AG10803 (cell line): Measurements from ENCODE around the gene TBRG4.

Source experiments
- DNase-seq: peaks from one replicate; pipeline ENCODE4 v3.0.0; 2010; ENCODE audit warnings: low read depth
- H3K4me3 ChIP-seq: 2 replicates; pipeline ENCODE4 v1.5.1; 2011; ENCODE audit warnings: mild to moderate bottlenecking, low read length, control low read depth
- TF ChIP-seq, protein P1 (sequence below): conservative IDR thresholded peaks from 2 replicates; pipeline ENCODE4 v1.5.1; 2011; ENCODE audit warnings: mild to moderate bottlenecking, low read length, control low read depth, inconsistent platforms

The TBRG4 gene

DNA sequence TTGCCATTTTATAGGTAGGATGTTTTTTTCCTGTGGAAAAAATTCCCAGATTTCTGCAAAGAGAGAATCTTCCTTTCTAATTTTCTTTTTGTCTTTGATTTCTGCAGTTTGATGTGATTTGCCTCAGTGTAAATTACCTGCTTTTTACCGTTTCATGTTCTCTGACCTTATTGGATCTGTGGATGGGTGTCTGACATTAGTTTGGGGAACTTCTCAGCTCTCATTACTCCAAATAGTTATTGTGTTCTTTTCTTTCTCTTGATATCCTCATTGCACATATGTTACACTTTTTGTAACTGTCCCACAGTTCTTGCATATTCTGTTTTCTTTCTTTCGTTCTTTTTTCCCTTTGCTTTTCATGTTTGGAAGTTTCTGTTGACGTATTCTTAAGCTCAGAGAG, 51.2 kb downstream of the TBRG4 start:
- H3K4me3 ChIP-seq, result no peak overlapping the region
- TF ChIP-seq, protein P1, sequence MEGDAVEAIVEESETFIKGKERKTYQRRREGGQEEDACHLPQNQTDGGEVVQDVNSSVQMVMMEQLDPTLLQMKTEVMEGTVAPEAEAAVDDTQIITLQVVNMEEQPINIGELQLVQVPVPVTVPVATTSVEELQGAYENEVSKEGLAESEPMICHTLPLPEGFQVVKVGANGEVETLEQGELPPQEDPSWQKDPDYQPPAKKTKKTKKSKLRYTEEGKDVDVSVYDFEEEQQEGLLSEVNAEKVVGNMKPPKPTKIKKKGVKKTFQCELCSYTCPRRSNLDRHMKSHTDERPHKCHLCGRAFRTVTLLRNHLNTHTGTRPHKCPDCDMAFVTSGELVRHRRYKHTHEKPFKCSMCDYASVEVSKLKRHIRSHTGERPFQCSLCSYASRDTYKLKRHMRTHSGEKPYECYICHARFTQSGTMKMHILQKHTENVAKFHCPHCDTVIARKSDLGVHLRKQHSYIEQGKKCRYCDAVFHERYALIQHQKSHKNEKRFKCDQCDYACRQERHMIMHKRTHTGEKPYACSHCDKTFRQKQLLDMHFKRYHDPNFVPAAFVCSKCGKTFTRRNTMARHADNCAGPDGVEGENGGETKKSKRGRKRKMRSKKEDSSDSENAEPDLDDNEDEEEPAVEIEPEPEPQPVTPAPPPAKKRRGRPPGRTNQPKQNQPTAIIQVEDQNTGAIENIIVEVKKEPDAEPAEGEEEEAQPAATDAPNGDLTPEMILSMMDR, result no peak
- DNase-seq, result no peak

DNA sequence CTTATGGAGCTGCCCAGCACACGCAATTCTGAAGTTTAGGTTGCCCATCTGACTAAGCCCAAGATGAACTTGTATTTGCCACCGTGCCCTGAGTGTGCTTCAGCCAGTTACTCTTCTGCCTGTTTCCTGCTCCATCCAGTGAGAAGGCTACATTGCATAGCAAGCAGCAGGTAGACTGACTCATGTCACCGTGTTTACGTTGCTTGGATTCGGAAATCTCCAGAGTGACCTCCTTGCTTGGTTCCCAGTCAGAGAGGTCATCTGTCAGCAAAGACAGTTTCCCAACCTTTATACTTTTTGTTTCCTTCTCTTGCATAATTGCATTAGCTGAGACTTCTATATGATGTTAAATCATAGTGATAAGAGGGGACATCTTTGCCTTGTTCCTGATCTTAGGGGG, 53.6 kb downstream of the TBRG4 start:
- no peak overlapping the region for H3K4me3 ChIP-seq
- no peak for DNase-seq
- TF ChIP-seq, protein P1, result no peak

DNA sequence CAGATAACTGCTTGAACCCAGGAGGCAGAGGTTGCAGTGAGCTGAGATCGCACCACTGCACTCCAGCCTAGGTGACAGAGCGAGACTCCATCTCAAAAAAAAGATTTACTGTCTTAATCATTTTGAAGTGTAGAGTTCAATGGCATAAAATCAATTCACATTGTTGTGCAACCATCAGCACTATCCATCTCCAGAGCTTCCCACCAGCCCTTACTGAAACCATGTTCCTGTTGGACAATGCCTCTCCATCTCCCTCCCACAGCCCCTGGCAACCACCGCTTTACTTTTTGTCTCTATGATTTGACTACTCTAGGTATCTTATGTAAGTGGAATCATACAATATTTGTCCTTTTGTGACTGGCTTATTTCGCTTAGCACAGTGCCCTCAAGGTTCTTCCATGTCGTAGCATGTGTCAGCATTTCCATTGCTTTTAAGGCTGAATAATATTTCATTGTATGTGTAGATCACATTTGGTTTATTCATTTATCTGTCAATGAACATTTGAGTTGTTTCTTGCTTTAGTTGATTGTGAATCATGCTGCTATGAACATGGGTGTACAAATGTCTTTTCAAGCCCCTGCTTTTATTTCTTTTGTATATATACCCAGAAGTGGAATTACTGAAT, 55.8 kb downstream of the TBRG4 start:
- no peak overlapping the region for H3K4me3 ChIP-seq
- DNase-seq, result no peak
- TF ChIP-seq, protein P1, result no peak

DNA sequence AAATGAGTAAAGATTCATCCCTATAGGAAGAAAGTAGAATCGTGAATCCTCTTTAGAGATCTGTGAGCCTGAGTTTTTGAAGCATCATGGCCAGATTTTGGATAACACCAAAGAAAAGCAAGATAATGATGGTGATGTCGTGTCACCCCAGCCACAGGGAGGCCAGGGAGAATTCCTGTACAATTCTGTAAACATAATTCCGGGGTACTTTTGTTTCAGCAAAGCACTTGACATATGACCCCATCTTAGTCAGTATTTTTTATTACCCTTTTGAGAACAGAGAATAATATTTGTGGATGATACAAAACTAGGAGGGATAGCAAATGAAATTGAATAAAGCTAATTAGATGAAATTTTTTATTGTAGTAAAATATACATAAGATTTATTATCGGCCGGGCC, 56.5 kb downstream of the TBRG4 start:
- TF ChIP-seq, protein P1, result no peak
- H3K4me3 ChIP-seq, result no peak overlapping the region
- DNase-seq, result no peak

DNA sequence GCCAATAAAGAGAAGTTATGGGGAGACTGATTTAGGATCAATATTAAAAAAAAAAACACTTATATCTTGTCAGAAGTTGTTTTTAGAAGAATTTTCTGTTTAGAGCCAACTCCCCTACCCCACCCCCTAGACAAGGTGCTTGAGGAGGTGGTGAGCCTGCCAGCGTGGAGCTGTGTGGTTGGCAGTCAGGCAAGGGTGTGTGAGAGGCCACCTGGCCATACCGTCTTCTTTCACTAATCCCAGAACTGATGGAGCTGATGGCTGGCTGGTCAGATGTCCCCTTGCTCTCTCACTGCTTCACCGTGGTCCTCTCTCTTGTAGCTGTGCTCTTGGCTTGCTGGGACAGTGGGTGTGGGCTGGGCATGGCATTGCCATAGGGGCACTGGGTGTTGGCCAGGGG, 57.1 kb downstream of the TBRG4 start:
- TF ChIP-seq, protein P1, result no peak
- DNase-seq, result no peak
- H3K4me3 ChIP-seq, result no peak overlapping the region

DNA sequence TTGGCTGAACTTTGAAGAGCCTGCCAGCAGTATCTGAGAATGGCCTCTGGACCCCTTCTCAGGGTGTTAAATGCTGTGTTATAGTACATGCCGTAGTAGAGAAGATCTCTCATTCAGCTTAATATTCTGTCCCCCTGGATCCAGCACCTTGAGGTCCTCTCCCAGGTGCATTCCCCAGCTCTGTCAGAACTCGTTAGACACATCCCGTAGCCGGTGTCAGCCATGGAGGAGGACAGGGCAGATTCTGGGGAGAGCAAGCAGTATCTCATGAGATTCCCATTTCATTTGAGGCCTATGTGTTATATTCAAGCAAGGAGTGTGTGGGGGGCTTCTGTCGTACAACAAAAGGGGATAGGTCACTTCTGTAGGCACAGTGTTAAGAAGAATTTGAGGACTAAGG, 57.6 kb downstream of the TBRG4 start:
- no peak for DNase-seq
- TF ChIP-seq, protein P1, result no peak
- no peak overlapping the region for H3K4me3 ChIP-seq

DNA sequence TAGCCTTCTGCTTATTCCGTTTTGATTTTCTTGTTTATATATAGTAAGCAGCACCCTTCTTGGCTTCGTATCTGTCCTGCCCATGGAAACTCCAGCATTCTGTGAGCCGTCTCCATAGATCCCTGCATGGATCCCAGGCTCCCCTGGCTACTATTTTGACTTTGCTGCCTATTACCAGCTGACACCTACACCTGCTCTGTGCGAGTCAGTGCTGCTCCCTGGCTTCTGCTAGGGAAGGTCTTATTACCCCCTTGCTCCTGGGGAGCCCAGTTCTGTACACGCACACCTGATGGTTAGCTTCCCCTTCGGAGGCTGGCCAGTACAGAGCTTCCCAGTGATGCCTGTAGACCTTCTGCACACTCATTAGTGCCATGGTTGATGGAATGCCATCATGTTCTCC, 58.1 kb downstream of the TBRG4 start:
- TF ChIP-seq, protein P1, result no peak
- no peak overlapping the region for H3K4me3 ChIP-seq
- no peak for DNase-seq
